HG03469 (cell line): ENCODE data around the gene BAIAP3.
"Not testable (repeated sequence)": the region's sequence is repeated elsewhere in the genome, so short reads cannot be mapped to it uniquely, and the experiment has no call there.

Experiments used
- ATAC-seq: cut with Tn5 transposase; IDR thresholded peaks from one replicate; pipeline ENCODE4 v1.9.1; 2021; ENCODE audit warnings: mild to moderate bottlenecking, moderate library complexity, moderate number of reproducible peaks; ENCODE audit not compliant: unreplicated experiment

The BAIAP3 gene, protein sequence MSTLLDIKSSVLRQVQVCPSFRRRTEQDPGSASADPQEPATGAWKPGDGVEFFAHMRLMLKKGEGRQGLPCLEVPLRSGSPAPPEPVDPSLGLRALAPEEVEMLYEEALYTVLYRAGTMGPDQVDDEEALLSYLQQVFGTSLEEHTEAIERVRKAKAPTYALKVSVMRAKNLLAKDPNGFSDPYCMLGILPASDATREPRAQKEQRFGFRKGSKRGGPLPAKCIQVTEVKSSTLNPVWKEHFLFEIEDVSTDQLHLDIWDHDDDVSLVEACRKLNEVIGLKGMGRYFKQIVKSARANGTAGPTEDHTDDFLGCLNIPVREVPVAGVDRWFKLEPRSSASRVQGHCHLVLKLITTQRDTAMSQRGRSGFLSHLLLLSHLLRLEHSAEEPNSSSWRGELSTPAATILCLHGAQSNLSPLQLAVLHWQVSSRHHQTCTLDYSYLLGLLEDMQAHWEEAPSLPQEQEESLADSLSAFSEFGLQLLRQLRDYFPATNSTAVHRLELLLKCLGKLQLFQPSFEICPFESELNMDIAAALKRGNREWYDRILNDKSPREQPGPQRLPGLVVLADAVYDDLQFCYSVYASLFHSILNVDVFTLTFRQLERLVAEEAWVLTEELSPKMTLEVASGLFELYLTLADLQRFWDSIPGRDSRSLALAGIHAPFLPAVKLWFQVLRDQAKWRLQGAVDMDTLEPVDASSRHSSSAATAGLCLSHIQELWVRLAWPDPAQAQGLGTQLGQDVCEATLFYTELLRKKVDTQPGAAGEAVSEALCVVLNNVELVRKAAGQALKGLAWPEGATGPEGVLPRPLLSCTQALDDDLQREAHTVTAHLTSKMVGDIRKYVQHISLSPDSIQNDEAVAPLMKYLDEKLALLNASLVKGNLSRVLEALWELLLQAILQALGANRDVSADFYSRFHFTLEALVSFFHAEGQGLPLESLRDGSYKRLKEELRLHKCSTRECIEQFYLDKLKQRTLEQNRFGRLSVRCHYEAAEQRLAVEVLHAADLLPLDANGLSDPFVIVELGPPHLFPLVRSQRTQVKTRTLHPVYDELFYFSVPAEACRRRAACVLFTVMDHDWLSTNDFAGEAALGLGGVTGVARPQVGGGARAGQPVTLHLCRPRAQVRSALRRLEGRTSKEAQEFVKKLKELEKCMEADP

DNA sequence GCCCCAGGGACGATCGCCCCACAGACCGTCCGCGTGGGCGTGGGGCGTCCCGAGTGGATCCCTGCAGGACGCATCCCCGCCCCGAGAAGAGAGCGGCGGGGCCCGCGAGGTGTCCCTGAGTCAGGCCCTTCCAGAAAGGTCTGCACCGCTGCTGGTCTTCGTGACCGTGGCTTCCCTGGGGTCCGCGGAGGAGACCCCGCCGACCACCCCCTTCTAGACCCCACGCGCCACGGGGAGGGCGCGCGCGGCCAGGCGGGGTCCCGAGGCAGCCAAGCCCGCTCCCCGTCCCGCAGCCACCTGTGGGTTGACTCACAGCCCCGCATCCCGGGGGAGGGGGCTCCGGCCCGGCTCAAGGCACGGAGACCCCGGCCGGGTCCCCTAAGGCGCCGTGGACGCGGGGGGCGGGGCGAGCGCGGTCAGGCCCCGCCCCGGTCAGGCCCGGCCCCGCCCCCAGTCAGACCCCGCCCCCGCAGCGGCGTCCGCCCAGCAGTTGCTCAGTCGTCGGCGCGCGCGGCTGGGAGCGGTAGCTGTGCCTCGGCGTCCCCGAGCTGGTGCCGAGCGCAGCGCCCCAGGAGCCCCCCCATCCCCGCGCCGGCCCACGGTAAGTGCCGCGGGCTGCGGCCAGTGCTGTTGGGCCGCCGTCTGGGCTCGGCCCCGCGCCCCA lies at the start of gene BAIAP3:
Gene BAIAP3, plus strand, starts transcription at position 497 of the 664 bp plus-strand sequence. CDS start 4,905 bp downstream, outside the sequence.
- no peak for ATAC-seq

DNA sequence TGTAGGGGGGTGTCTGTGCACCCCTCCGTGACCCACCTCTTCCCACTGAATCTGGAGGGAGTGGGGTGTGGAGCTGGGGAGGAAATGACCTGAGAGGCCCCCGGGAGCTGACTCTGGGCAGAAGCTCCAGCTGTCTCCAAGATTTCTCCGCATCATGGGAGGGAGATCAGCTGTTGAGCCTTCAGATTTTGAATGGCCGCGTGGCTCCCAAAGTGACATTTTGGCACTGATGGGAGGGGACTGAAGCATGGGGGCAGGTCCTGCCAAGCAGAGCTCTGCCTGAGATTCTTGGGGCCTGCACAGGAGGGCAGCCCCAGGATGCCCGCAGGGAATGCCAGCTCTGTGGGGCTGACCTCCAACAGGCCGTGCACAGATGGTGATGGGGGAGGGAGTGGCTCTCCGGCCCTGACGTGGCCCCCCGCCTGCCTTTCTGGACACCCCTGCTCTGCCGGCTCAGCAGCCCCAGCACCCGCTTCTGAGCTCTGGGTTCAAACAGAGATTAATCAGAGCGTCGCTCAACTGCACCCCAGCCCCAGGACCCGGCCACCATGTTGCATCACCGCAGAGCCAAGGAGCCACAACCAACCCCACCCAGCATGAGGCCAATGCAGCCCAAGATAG lies 49.3 kb upstream of the BAIAP3 start:
- ATAC-seq, result no peak

DNA sequence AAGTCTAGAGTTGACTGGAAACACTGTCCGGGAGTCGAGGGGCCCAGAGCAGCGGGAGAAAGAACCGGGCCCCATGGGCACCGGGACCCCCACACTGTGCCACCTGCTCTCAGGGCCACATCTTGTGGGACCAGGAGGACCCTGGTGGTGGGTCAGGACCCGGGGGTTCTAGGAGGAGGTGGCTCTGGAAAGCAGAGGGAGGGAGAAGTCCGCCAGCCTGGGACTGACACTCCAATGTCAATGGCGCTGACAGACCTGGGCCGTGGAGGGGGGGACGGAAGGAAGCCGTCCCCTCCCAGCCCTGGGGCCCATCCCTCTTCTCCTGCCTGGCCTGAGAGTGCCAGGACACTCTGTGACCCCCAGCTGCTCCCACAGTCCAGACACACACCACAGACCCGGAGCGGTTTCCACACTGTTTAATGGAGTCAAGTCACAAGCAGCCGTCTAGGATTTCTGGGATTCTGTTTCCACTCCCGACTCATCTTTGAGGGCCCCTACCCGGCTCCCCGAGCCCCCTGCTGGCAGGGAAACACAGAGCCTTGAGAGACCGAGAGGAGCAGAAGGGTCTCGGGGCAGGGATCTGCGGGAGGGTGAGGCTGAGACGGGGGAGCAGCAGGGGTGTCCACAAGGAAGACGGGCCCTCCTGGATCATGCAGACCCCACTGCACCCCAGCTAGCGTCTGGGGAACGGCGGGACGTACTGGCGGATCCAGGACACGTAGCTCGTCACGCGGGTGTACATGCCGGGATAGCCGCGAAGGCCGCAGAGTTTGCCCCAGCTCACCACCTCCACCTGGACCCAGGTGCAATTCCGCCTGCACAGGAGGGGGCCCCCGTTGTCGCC lies 47.6 kb upstream of the BAIAP3 start:
- no peak for ATAC-seq

DNA sequence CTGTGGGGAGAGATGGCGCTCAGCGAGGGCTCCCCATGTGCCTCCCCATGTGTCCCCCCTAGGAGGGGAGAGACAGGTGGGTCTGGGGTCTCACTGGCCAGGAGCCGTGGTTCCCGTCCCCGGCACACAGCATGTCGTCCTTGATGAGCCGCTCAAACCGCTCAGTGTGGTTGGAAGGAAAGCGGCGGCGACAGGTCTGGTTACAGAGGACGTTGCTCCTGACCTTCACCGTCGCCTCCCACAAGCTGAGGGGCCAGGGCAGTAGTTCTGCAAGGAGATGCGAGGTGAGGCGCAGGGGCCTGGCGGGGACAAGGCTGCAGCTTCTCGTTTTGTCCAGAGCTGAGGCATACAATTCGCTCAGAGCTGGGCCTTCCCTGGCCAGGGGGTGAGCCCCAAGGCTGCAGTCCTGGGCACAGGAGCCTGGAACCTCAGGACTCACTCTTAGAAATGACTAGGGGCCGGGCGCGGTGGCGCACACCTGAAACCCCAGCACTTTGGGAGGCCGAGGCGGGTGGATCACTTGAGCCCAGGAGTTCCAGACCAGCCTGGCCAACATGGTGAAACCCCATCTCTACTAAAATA lies 46.8 kb upstream of the BAIAP3 start:
- no peak for ATAC-seq

DNA sequence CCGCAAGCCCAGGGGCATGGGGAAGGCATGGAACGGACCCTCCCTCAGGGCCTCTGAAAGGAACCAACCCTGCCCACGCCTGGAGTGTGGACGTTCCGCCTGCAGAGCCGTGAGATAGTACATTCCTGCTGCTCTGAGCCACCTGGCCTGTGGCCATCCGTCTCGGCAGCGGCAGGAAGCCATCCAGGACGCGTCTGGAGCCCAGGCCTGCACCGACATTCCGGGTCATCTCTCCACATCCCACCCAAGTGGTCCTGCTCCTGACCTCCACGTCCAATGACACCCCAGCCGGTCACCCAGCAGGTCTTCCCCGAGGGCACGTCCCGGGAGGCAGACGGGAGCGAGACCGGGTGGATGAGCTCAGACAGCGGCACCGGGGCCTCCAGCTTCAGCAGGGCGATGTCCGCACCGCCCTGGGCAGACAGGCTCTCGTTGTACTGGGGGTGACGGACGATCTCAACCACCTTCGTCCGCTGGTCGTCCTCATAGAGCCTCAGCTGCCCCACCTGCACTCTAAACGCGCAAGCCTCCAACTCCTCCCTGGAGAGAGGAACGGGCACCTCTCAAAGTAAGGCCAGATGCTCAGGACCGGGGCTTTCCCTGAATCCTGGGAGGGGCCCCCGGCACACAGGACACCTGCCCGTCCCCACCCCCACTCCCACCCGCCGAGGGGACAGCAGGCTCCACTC lies 45.3 kb upstream of the BAIAP3 start:
- no peak for ATAC-seq

DNA sequence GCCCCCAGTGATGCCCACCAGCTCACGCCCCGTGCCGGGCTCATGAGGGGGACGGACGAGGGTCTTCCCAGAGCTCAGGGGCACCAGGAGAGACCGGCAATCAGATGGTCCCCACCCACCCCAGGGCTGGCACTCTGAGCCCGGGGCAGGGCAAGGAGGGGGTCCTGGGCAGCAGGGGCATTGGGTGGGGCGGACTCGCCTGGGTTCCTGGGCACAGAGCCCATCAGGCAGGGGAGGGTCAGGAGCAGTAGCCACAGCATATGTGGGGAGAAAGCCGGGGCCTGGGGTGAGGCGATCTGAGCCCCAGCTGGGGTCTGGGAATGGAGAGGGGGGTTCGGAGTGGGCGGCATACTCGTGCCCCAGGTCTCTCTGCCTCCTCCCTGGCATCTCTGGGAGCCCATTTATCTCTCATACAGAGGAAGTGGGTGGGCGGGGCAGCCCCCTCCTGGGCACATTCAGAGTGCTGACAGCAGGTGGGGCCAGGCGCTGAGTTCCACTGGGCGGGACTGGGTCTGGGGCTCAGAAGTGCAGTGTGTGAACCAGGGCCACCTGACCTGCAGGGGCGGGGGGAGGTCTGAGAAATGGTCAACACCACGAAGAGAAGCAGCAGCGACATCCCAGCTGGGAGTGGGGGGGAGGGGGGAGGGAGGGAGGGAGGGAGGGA lies 44.5 kb upstream of the BAIAP3 start:
- no peak for ATAC-seq

DNA sequence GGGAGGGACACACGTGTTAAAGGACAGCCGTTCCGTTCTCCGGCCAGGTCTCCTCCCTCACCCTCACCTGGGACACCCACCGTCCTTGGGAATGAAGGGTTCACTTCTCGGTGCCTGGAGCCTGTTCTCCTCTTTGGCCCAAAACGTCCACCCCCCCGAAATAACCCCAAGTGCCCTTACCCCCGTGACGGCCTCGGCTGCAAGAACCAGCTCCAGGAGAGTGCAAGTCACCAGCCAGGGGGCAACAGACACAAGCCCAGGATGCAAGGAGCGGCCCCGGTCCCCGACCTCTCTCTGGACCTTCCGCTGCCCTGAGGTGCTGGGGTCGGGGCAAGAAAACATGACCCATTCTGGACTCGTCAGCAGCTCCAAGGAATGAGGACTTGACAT lies 44.0 kb upstream of the BAIAP3 start:
- no peak for ATAC-seq

DNA sequence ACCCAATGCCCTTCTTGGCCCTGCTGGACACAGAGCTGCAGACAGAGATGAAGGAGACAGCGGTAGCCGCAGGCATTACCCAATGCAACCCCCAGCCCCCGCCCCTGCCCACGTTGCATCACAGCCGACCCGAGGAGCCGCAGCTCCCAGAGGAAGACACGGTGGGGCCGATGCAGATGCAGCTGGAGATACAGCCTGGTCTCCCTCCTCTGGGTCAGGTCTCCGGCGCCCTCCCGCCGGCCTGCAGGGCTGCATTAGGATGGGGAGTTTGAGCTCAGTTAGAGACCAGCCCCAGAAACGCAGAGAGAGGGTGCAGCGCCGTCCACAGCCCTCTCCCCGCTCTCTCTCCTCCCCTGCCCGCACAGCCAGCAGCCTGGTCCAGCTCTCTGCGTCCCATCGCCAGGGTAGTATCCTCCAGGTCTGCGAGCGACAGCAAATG lies 43.4 kb upstream of the BAIAP3 start:
- no peak for ATAC-seq

DNA sequence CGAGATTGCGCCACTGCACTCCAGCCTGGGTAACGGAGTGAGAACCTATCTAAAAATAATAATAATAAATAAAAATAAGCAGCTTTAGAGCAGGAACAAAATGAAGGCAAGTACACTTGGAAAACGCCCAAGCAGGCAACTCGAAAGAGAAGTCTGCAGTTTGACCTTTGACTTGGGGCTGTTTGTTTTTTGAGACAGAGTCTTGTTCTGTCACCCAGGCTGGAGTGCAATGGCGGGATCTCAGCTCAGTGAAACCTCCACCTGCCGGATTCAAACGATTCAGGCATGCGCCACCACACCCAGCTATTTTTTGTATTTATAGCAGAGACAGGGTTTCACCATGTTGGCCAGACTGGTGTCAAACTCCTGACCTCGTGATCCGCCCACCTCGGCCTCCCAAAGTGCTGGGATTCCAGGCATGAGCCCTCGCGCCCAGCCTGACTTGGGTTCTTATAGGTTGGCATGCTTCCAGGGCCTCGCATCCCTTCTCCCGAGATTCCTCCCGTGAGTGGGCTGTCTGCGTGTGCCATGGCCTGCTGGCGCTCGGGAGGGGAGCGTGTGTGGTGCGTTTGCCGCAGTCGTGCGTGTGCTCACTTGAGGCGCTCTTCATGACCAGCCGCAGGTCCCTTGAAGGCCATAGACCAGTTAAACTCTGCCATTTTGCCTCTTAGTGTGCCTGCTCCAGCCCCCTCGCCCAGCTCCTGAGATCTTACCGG lies 42.4 kb upstream of the BAIAP3 start:
- ATAC-seq, result no peak

DNA sequence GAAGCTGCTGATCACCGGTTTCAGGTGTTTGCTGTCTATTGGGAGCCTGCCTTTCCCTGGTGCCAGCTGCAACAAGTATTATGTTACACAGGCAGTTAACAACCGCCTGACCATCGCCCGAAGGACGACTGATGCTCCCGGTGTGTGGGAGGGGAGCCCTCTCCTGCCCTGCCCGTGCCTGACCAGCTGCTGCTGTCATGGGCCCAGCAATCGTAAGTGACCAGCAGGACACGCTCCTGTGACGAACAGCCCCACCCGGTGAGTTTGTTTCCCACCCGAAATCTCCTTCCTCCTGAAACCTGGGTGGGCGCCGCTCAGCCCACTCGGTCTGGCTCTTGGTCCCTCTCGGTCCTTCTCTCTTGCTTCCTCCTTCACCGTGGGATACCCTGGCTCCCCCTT lies 41.9 kb upstream of the BAIAP3 start:
- no peak for ATAC-seq

DNA sequence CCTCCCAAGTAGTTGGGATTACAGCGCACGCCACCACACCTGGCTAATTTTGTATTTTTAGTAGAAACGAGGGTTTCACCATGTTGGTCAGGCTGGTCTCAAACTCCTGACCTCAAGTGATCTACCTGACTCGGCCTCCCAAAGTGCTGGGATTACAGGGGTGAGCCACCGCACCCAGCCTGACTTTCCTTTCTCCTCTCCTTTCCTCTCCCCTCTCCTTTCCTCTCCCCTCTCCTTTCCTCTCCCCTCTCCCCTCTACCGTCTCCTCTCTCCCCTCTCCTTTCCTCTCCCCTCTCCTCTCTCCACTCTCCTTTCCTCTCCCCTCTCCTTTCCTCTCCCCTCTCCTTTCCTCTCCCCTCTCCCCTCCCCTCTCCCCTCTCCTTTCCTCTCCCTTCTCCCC lies 41.2 kb upstream of the BAIAP3 start:
- not testable (repeated sequence) for ATAC-seq

DNA sequence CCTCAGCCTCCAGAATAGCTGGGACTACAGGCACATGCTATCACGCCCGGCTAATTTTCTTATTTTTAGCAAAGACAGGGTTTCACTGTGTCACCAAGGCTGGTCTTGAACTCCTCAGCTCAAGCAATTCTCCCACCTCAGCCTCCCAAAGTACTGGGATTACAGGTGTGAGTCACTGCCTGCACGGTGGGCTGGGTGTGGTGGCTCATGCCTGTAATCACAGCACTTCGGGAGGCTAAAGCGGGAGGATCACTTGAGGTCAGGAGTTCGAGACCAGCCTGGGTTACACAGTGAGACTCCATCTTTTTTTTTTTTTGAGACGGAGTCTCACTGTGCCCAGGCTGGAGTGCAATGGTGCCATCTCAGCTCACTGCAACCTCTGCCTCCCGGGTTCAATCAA lies 40.6 kb upstream of the BAIAP3 start:
- not testable (repeated sequence) for ATAC-seq

DNA sequence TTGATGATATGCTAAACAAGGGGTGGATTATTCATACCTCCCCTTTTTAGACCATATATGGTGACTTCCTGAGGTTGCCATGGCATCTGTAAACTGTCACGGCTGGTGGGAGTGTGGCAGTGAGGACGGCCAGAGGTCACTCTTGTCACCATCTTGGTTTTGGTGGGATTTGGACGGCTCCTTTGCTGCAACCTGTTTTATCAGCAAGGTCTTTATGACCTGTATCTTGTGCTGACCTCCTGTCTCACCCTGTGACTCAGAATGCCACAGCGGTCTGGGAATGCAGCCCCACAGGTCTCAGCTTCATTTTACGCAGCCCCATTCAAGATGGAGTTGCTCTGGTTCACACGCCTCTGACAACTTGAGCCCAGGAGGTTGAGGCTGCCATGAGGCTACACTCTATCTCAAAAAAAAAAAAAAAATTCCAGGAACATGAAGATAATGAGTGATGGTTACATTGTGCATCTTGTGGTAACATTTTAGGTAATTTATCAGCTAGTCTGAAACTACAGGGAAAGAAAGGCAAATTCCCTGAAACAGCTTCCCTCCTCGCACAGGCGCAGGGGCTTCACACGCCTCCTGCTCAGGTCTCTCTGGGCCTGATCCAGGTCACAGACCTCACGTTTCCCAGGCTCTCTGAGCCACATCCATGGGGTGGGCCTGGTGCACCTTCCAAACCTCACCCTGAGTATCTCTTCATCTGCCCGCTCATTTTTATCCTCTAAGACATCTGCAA lies 39.4 kb upstream of the BAIAP3 start:
- ATAC-seq, result no peak

DNA sequence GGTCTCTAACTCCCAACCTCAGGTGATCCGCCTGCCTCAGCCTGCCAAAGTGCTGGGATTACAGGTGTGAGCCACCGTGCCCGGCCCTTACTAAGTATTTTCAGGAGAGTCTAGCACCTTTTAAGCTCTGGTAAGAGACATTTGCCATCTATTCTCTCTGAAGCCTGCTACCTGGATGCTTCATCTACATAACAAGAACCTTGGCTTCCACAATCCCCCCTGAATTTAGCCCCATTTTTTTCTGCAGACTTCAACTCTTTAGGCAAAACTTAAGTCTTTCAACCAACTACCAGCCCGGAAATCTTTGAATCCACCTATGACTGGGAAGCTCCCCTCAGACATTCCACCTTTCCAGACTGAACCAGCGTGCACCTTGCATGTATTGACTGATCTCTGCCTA lies 38.0 kb upstream of the BAIAP3 start:
- ATAC-seq, result no peak

DNA sequence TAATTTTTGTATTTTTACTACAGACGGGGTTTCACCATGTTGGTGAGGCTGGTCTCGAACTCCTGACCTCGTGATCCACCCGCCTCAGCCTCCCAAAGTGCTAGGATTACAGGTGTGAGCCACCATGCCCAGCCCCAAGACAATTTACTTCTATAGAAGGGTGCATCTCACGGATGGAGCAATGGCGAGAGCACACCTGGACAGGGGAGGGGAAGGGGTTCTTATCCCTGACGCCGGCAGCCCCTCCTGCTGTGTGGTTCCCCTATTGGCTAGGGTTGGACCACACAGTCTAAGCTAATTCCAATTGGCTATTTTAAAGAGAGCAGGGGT lies 36.8 kb upstream of the BAIAP3 start:
- ATAC-seq, result not testable (repeated sequence)

DNA sequence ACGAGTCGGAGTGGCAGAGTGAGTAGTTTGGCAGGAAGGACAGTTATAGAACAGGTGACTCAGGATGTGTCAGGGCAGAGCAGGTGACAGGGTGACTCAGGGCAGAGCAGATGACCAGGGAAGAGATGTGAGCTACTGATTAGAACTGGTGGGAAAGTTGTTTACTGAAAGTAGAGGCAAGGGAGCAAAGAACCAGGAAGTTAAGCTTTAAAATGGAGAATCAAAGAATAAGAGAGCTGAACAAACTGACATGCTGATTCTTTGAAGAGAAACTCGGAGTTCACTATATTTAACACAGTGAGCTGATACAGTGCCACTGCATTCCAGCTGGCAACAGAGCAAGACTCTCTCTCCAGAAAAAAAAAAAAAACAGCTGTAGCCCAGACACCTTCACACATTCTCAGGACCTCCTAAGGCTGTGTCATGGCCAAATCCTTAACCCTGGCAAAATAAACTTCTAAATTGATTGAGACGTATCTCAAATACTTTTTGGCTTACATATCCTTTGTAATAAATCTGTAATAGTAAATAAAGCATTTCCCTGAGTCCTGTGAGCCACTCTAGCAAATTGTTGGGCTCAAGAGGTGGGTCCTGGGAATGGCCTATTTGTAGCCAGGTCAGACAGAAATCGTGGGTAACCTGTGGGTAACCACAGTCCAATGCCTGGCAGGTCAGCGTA lies 36.3 kb upstream of the BAIAP3 start:
- ATAC-seq, result no peak
